ENCODE measurements around the gene KATNB1. TPM values are rescaled to one million over a fixed set of nuclear protein-coding genes. Genes with fewer than 3 reads are reported as not detected.

KATNB1 gene
- total RNA-seq, 1 experiment from 2014 or later: 32.2 TPM

DNA sequence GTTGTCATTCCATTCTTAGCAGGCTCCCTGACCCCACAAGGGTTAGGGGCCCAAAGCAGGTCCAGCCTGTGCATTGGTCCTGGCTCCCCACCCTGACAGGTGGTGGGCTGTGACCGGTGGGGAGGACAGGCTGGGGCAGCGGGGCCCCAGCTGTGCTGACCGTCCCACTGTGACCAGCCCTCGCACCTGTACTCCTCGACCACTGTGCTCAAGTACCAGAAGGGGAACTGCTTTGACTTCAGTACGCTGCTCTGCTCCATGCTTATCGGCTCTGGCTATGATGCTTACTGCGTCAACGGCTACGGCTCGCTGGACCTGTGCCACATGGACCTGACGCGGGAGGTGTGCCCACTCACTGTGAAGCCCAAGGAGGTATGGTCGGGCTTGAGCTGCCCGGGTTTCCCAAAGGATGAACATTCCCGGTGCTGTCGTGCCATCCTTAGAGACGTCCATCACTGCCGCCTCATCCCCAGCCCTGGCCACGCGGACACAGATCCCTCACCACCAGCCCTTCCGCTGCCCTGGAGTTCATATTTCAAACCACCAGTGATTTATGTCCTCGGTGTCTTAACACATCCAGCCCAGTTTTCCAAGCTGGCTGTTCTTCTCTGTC is 33.7 kb upstream of the KATNB1 start:
- POLR2A ChIA-PET: no interaction called here
- intact Hi-C loops (cut with micrococcal nuclease): no loop called here
- no peak for TF ChIP-seq SIN3A (IDR thresholded peaks at IDR 0.05; ENCODE audit: low read depth)
- TF ChIP-seq, protein P1, sequence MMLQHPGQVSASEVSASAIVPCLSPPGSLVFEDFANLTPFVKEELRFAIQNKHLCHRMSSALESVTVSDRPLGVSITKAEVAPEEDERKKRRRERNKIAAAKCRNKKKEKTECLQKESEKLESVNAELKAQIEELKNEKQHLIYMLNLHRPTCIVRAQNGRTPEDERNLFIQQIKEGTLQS (IDR thresholded peaks at IDR 0.05): no peak
- TF ChIP-seq ZFX (IDR thresholded peaks at IDR 0.05): no peak
- no peak for TF ChIP-seq TCF7L2 (IDR thresholded peaks at IDR 0.05; ENCODE audit: borderline replicate concordance, extremely low read depth, insufficient read depth, insufficient read length)
- no peak for TF ChIP-seq FOSL1 (IDR thresholded peaks at IDR 0.05; ENCODE audit: low read depth)
- no peak for TF ChIP-seq EZH2phosphoT487 (IDR thresholded peaks at IDR 0.05; ENCODE audit: borderline replicate concordance)
- no peak for TF ChIP-seq ELF1 (IDR thresholded peaks at IDR 0.05; ENCODE audit: borderline replicate concordance, low read depth)
- TF ChIP-seq REST (IDR thresholded peaks at IDR 0.05; ENCODE audit: low read depth): no peak
- TF ChIP-seq EZH2 (IDR thresholded peaks at IDR 0.05): no peak
- TF ChIP-seq, protein P2, sequence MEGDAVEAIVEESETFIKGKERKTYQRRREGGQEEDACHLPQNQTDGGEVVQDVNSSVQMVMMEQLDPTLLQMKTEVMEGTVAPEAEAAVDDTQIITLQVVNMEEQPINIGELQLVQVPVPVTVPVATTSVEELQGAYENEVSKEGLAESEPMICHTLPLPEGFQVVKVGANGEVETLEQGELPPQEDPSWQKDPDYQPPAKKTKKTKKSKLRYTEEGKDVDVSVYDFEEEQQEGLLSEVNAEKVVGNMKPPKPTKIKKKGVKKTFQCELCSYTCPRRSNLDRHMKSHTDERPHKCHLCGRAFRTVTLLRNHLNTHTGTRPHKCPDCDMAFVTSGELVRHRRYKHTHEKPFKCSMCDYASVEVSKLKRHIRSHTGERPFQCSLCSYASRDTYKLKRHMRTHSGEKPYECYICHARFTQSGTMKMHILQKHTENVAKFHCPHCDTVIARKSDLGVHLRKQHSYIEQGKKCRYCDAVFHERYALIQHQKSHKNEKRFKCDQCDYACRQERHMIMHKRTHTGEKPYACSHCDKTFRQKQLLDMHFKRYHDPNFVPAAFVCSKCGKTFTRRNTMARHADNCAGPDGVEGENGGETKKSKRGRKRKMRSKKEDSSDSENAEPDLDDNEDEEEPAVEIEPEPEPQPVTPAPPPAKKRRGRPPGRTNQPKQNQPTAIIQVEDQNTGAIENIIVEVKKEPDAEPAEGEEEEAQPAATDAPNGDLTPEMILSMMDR (IDR thresholded peaks at IDR 0.05 in 2 of 3, conservative IDR thresholded peaks at IDR 0.05 in 1 of 3; ENCODE audit: borderline replicate concordance in 1 of 3, insufficient read depth in 1 of 3, low read depth in 2 of 3, low read length in 2 of 3): no peak
- TF ChIP-seq CBX3 (IDR thresholded peaks at IDR 0.05; ENCODE audit: low read depth): no peak
- no peak for TF ChIP-seq RAD21 (IDR thresholded peaks at IDR 0.05; ENCODE audit: low read depth)
- TF ChIP-seq POLR2AphosphoS5 (IDR thresholded peaks at IDR 0.05; ENCODE audit: low read depth, low read length): no peak
- no peak for TF ChIP-seq JUND (IDR thresholded peaks at IDR 0.05)
- TF ChIP-seq YY1 (IDR thresholded peaks at IDR 0.05; ENCODE audit: extremely low read depth, insufficient replicate concordance, low read depth, low read length): no peak
- Histone ChIP-seq H3K4me3 (replicated peaks in 1 of 2; ENCODE audit: low read depth in 1 of 2, low read length in 2 of 2) (no peak overlapping the region), H3K9me2 (ENCODE audit: insufficient read depth) (no peaks in the 10 kb centered on the region), H3K27ac (ENCODE audit: low read depth, low read length) (no peak overlapping the region), H3K79me2 (ENCODE audit: insufficient read depth, low read length) (no peaks in the 10 kb centered on the region), H3K9me3 (ENCODE audit: control insufficient read depth in 1 of 2, insufficient read depth in 1 of 2, low read depth in 1 of 2, low read length in 2 of 2) (no peaks in the 10 kb centered on the region), H3K4me1 (ENCODE audit: control insufficient read depth in 1 of 2, insufficient read depth in 2 of 2, low read length in 2 of 2) (no peaks in the 10 kb centered on the region), H3K27me3 (ENCODE audit: insufficient read depth, low read length) (no peaks in the 10 kb centered on the region), H3K9ac (ENCODE audit: low read length) (no peak overlapping the region), H3K36me3 (ENCODE audit: control insufficient read depth in 1 of 2, insufficient read depth in 2 of 2, low read length in 2 of 2) (no peaks in the 10 kb centered on the region), H4K20me1 (ENCODE audit: insufficient read depth) (no peaks in the 10 kb centered on the region), H3K4me2 (ENCODE audit: low read length) (no peak overlapping the region), H2AFZ (ENCODE audit: low read depth, low read length, poor library complexity, severe bottlenecking) (no peak overlapping the region)
- ATAC-seq (no peak), DNase-seq (ENCODE audit: low read depth, low spot score) (no peak)
- RAD21 ChIA-PET (ENCODE audit: low non-redundant PET in 1 of 2, low total read pairs in 2 of 2, uncharacterized antibody in 2 of 2, unreplicated experiment in 2 of 2): no interaction called here
- no TSS peak for BruUV-seq (replicated peaks)
- CTCF ChIA-PET: no interaction called here
